Hindlimb muscle (tissue), 1 donor: Measurements from ENCODE around the gene SMPD4. TPM values are rescaled to one million over a fixed set of nuclear protein-coding genes. Genes with fewer than 3 reads are reported as not detected.
"Not testable (repeated sequence)": the region's sequence is repeated elsewhere in the genome, so short reads cannot be mapped to it uniquely, and the experiment has no call there.

Source experiments
- DNase-seq: peaks from one replicate; pipeline ENCODE4 v3.0.0-alpha.2; 2013
- polyA plus RNA-seq: library from polyadenylated mRNA; unstranded; fragments of 120-200 nt; gene quantifications from one replicate; pipeline ENCODE4 v1.2.1, GENCODE V29; 2013; ENCODE audit not compliant: insufficient read length

The SMPD4 gene
- polyA plus RNA-seq, 1 donor: 40.6 TPM

DNA sequence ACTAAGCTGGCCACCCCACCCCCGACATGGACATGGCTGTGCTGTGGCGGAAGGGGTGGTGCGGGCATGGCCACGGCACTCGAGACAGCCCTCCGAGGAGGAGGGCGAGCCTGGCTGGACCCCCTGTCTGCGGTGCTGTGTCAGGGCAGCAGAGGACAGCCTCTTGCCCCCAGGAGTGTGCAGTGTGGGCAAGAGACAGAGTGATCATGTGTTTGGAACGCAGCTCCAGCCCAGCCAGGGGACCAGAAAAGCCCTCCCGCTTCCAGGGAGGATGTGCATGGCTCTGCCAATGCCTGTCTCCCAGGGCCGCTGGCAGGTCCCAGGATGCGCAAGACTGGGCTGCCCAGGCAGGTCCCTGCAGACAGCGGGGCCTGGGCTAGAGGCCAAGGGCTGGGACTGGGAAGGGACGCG is 42.6 kb downstream of the SMPD4 start:
- DNase-seq: not testable (repeated sequence)

DNA sequence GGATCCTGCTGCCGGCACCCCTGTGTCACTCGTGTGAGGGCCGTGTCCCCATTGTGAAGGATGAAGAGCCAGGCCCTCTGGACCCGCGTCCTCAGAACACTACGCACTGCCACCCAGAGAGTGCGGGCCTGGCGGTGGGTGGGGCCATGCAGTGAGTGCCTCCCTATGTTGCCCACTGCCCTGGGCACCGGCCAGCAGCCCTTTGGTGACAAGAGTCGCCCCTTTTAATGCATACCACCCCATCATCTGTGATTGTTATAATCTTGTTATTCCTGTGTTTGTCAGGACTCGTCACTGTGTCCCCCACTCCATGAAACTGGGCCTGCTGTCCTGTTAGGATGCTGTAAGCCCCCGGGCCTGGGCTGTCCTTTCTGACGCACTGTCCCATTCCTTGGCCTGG is 43.1 kb downstream of the SMPD4 start:
- not testable (repeated sequence) for DNase-seq

DNA sequence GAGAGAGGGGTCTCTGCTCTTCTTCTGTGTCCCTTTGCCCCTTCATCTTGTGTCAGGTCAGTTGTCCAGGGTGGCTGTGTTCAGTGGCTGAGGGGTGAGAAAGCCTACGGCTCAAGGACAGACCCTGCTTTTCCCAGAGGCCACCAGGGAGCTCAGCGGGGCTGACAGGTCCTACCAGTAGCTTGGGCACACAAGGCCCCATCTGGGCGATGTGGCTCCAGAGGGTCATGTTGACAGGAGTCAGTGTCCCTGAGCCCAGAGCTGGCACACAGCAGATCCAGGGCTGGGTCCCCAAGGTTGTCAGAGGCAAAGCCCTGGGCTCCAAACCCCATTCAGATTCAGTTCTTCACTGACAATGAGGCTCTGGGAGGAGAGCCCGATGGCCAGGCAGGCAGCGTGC is 44.3 kb downstream of the SMPD4 start:
- DNase-seq: not testable (repeated sequence)

DNA sequence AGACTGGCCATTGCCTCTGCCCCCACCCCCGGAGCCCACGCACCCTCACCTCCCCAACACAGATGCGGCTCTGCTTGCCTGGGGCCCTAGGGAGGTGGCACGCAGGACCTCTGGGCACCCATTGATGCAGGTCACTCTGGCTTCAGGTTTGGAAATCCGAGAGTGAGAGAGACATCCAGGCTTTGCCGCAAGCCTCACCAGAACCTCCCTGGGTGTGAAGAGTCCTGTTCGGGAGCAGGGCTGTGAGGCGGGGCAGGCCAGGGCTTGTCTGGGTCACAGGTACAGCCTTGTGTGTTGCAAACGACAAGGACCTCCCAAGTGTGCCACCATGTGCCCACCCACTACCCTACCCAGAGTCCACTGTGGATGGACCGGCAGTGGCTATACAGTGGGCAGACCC is 44.9 kb downstream of the SMPD4 start:
- DNase-seq: not testable (repeated sequence)

DNA sequence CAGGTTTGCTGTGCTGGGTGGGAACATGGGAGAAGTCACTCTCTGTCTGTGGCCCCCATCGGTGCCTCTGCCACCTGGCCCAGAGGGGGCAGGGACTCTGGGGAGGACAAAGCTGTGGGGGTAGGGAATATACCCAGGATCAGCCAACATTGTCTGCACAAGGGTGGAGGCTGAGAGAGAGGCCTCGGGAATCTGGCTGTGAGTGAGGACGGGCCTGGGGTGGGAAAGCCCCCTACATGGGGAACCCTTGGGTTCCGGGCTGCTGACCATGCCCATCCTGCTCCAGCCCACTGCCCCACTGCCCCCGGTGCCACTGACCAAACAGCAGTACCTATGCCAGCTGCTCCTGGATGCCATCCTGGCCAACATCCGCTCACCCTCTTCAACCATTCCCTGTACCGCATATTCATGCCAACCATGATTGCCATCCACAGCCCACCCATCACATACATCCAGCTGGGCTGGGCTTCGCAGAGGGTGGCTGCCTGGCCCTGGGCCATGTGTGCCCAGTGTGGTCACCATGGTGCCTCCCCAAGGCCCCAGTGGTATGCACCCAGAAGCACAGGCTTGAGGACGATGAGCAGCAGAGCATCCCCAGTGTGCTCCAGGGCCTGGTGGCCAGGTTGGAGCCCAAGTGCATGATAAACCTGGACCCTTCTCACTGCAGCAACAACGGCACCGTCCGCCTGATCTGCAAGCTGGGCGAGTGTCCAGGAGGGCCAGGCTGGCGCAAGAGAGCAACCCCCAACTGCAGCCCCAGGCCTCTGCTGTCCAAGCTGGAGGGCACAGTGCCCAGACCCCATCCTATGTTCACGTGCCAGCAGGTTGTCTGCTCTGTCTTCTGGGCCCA is 45.5 kb downstream of the SMPD4 start:
- no peak for DNase-seq

DNA sequence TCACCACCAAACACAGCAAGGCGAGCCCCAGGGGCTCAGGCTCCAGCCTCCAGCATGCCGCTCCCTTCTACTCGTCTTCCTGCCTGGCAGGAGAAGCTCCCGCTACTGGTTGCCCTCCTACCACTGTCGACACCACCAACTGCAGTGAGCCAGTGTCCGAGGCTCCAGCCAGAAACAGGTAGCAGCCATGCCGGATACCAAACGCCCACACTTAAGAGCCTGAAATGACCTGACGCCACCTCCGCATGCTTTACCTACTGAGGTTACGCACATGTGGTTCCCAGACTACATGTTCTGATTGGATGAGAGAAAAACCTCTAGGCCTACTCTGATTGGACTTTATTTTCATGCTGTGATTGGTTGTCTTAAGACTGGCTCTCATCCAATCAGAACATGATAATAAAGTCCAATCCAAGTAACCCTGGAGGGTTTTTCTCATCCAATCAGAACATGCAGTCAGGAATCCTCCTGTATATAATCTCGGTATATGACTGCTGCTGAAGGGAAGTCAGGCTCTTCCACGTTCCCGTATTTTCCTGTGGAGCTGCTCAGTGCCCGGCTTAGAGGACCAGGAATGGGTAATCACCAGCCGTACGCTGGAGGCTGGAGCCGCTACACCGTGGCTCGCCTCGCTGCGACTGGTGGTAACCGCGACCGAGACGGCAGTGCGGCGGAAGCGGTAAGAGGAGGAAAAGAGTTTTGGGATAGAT is 52.1 kb downstream of the SMPD4 start, which contains the start of gene POTEF:
Gene POTEF (minus strand): TSS at position 103 of the 710 bp plus-strand sequence. CDS start 8,707 bp downstream, outside the sequence.
- DNase-seq: not testable (repeated sequence)

DNA sequence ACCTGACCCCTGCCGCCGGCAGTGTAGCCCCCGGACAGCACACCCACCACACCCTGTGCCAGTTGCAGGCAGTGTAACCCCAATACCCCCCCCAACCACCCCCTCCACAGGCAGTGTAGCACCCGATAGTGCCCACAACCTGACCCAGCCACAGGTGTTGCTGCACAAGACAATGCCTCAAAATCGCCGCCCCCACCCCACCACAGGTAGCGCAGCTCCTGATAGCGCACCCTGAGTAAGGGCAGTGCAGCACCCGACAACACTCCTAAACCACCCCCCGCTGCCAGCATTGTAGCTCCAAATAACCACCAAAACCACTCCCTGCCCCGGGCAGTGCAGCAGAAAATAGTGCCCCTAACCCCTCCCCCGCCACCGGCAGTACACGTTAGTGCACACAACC is 52.9 kb downstream of the SMPD4 start:
- not testable (repeated sequence) for DNase-seq

DNA sequence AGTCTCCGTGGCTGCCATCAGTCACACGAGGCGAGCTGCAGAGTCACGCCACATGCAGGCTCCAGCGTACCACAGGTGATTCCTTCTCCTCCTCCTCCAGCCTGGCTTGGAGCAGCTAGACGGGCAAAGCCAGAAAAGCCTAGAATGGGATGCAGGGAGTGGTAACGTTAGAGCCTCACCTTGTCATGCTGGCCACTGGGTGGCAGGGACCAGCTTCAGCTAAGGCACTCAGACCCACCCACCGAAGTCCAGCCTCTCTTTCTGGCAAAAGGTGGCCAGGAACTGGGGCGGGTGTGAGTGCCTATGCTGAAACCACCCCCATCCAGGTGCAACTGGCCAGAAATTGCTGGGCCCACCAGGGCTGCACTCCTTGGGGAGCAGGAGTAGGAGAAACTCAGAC is 53.7 kb downstream of the SMPD4 start:
- DNase-seq: not testable (repeated sequence)

DNA sequence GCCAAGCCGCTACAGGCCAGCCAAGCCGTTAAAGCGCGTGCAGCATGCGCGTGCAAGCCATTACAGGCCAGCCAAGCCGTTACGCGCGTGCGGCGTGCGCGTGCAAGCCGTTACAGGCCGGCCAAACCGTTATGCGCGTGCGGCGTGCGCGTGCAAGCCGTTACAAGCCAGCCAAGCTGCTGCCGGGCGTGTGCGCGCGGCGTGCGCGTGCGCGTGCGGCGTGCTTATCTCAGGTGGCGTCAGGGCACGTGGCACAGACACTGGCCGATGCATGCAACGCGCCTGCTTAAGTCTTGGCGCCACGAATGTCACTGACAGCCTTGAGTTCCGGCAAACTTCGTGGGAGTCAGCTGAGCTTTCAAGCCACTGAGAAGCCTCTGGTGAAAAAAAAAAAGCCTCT is 60.5 kb downstream of the SMPD4 start:
- not testable (repeated sequence) for DNase-seq

DNA sequence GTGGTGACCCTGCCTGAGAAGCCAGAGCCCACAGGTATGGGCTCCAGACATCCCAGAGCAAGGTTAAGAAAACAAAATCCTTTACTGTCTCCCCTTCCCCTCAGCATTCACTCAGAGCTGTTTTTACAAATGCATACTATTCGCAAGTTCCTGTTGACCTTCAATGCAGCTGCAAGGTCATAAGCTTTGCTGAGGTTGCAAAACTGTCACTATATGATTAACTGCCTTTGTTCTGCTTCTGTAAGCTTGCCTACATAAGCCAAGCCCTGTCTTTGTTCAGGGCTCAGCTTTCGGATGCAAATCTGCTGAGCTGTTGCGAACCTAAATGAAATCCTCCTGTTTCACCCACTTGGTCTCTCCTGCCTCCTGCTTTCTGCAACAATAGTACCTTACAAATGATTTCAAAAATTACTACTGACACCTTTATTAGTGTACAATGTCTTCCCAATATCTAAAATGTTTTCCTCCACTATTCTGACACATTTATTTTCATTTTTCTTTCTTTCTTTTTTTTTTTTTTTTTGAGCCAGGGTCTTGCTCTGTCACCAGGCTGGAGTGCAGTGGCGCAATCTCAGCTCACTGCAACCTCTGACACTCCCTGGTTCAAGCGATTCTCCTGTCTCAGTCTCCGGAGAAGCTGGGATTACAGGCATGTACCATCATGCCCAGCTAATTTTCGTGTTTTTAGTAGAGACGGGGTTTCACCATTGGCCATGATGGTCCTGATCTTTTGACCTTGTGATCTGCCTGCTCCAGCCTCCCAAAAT is 78.6 kb downstream of the SMPD4 start:
- not testable (repeated sequence) for DNase-seq

Other genes starting within 250 kb of the SMPD4 start
- 0.48 TPM for gene RAB6C, start 201.9 kb downstream of the SMPD4 start, polyA plus RNA-seq
- 0.06 TPM for gene POTEF, start 52.4 kb downstream of the SMPD4 start, polyA plus RNA-seq
- gene CCDC74B, start 36.5 kb downstream of the SMPD4 start, polyA plus RNA-seq: 0.62 TPM
- 151 TPM for gene MZT2B, start 660 bp upstream of the SMPD4 start, polyA plus RNA-seq
- not detected for gene TUBA3E, start 16.8 kb upstream of the SMPD4 start, polyA plus RNA-seq
- gene IMP4, start 161.3 kb upstream of the SMPD4 start, polyA plus RNA-seq: 42.7 TPM
- 26.7 TPM for gene PTPN18, start 174.5 kb upstream of the SMPD4 start, polyA plus RNA-seq